GM18867 (cell line): Measurements from ENCODE around the gene STRN.
"Not testable (repeated sequence)": the region's sequence is repeated elsewhere in the genome, so short reads cannot be mapped to it uniquely, and the experiment has no call there.

Experiments
- ATAC-seq: cut with Tn5 transposase; IDR thresholded peaks from one replicate; pipeline ENCODE4 v1.9.1; 2021; ENCODE audit warnings: mild to moderate bottlenecking, moderate library complexity; ENCODE audit not compliant: unreplicated experiment

The STRN gene

GRCh38 chr2:36843838-36844237 is 122.5 kb downstream of the STRN start:
- no peak for ATAC-seq

DNA sequence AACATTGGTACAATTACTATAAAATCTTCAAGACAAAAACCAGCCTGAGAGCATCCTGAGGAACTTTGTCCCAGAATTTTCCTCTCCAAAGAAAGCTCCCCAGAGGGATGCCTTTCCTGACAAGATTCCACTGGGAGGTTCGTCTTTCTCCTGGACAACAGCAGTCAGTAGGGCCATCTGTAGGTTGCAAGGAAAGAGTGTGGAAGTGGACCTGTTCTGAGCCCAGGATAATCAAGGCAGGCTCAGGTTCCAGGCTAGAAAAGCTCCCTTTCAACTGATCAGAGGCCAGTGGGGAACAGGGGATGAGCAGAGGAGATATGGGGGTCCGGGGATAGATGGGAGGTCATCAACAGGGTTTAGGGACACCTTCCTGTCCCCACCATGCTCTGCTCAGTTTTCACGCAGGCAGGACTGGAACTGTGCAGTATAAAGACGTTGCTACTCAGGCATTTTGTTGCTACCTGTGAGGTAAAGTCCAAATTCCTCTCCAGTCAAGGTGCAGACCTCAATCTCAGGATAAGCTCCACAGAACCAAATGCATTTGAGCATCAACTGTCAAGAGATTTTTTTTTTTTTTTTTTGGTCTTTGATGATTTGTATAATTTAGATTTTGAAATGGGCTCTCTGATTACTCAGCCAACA is 126.2 kb downstream of the STRN start:
- no peak for ATAC-seq

GRCh38 chr2:36834731-36835524 is 131.4 kb downstream of the STRN start:
- no peak for ATAC-seq

DNA sequence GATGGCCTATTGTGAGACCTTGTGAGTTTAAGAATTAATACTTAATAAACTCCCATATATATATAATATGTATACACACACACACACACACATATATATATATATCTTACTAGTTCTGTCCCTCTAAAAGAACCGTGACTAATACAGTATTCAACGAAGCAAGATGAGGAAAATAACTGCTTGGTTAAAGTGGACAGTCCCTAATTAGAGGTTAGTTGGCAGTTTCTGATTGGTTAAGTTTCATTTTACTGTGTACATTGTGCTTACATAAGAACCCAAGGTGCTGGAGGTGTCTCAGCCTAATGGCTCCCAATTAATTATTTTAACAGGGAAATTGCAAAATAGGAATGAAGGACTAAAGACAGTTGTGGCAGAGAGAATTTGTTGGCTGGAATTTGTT is 132.1 kb downstream of the STRN start:
- no peak for ATAC-seq

GRCh38 chr2:36831185-36831584 is 135.2 kb downstream of the STRN start:
- ATAC-seq, result no peak

GRCh38 chr2:36824683-36825082 is 141.7 kb downstream of the STRN start:
- not testable (repeated sequence) for ATAC-seq

- ATAC-seq, result no peak
These were observed 142.1 kb downstream of the STRN start for GRCh38 chr2:36824273-36824672.

- no peak for ATAC-seq
These were observed 142.5 kb downstream of the STRN start for GRCh38 chr2:36823862-36824261.

- no peak for ATAC-seq
These were observed 145.3 kb downstream of the STRN start for GRCh38 chr2:36820942-36821605.

GRCh38 chr2:36819095-36819711 is 147.1 kb downstream of the STRN start:
- ATAC-seq, result no peak

DNA sequence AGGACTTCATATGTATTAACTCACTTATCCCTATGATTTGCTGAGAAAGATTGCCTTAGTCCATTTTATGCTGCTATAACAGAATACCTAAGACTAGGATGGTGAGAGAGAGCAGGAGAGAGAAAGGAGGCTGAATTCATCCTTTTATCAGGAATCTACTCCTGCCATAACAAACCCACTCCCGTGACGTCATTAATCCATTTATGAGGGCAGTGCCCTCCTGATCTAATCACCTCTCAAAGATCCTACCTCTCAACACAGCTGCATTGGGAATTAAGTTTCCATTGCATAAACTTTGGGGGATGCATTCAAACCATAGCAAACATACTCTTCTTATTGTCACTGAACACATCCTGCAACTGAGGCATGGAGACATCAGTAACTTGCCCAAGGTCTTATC is 147.8 kb downstream of the STRN start:
- no peak for ATAC-seq

DNA sequence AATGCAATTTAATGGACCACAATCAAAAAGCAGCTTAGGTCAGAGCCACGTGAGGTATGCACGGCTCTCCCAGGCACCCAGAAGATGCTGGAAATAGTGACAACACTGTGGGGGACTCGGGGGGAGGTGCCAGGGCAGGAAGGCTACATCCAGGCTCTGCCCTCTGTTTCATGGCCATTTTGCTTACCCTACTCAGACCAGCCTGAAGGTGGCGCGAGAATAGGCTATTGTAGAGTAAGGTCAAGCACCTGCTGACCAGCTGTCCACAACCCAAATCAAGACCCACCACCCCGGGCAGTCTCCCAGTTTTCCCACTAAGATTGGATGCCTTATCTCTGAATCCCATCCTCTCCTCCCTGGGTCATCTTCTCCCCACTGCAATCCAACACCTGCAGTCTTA is 154.1 kb downstream of the STRN start:
- ATAC-seq, result no peak

- ATAC-seq, result no peak
These were observed 155.3 kb downstream of the STRN start for GRCh38 chr2:36811071-36811470.

- ATAC-seq, result no peak
These were observed 157.3 kb downstream of the STRN start for GRCh38 chr2:36809069-36809445.

DNA sequence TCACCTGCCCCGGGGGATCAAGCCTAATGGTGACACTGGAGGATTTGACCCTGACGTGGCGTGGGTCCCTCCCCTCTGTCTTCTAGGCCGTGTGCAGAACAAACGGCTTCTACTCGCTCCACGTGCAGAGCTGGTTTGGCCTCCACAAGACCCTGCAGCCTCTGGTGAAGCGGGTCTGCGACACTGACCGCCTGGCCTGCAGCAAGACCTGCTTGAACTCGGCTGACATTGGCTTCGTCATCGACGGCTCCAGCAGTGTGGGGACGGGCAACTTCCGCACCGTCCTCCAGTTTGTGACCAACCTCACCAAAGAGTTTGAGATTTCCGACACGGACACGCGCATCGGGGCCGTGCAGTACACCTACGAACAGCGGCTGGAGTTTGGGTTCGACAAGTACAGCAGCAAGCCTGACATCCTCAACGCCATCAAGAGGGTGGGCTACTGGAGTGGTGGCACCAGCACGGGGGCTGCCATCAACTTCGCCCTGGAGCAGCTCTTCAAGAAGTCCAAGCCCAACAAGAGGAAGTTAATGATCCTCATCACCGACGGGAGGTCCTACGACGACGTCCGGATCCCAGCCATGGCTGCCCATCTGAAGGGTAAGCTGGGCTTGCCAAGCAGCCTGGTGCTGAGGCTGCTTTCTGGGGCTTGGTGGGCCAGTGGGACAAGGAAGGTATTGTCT is 157.8 kb downstream of the STRN start:
- ATAC-seq, result no peak

DNA sequence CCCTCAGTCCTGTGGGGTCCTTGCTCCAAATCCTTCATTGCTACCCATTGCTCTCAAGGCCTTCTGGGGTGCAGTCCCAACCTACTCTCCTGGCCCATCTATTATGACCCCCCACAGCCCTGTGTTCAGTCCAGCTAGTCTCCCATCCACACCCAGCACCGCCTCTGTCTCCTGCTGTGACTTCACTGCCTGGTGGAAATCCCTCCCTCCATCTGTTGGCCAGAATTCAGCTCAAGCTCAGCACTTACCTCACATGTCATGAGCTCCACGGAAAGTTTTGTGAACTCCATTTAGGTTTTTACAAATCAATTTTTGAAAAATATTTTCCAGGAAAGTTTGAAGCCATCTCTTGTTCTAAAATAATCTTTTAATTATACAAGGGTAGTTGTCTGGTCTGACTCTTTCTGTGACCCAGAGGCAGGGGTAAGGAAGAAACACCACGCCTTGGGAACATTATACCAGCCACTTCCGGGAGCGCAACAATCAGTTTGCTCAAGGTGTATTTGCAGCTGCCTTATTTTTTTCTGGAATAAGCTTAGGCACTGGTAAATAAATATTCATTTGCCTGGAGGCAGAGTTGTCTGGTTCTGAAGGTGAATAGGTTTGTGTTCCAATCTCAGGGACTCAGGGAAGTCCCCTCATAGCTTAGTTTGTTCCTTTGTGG is 159.0 kb downstream of the STRN start:
- ATAC-seq, result no peak

- ATAC-seq, result no peak
These were observed 160.6 kb downstream of the STRN start for GRCh38 chr2:36805635-36806224.

DNA sequence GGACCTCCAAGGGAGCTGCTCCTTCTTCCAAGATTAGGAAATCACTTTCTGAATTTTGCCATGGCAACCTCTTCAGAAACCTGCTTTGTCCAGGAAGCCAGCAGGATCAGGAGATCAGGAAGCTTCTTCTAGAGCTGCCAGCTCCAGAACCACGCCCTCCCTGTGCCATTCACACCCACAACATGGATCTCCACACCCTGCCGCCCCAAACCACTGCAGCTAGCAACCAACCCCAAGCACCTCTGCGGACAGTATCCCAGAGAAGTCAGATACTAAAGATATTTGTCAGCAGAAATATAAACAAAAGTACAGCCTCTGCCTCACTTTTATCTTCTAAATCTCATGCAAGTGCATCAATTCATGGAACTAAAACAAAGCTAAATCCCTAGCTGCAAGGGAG is 163.4 kb downstream of the STRN start:
- no peak for ATAC-seq

- no peak for ATAC-seq
These were observed 165.2 kb downstream of the STRN start for GRCh38 chr2:36801088-36801487.

GRCh38 chr2:36800381-36800780 is 166.0 kb downstream of the STRN start:
- ATAC-seq, result no peak
